Endodermal cell (in vitro differentiated cells): ENCODE results near the gene GSE1. TPM values are rescaled to one million over a fixed set of nuclear protein-coding genes. Genes with fewer than 3 reads are reported as not detected.

Source experiments
- DNase-seq: peaks from one replicate; pipeline ENCODE4 v3.0.0-alpha.2; 2017
- H3K27ac ChIP-seq: 2 replicates; pipeline ENCODE4 v1.5.1; 2013; ENCODE audit warnings: mild to moderate bottlenecking, low read depth, low read length, moderate library complexity
- H3K27me3 ChIP-seq: 2 replicates; pipeline ENCODE4 v1.6.1; 2013; ENCODE audit warnings: mild to moderate bottlenecking, low read length, moderate library complexity; ENCODE audit not compliant: insufficient read depth, control insufficient read depth, poor library complexity, severe bottlenecking
- H3K36me3 ChIP-seq: 2 replicates; pipeline ENCODE4 v1.7.0; 2013; ENCODE audit warnings: mild to moderate bottlenecking, low read length, moderate library complexity; ENCODE audit not compliant: control insufficient read depth, insufficient read depth
- H3K4me1 ChIP-seq: one replicate; pipeline ENCODE4 v1.7.0; 2013; ENCODE audit warnings: low read length; ENCODE audit not compliant: control insufficient read depth, insufficient read depth
- H3K4me3 ChIP-seq: 2 replicates; pipeline ENCODE4 v1.5.1; 2013; ENCODE audit warnings: mild to moderate bottlenecking, low read length, moderate library complexity
- H3K9ac ChIP-seq: 2 replicates; pipeline ENCODE4 v1.6.1; 2013; ENCODE audit warnings: mild to moderate bottlenecking, low read length, moderate library complexity; ENCODE audit not compliant: poor library complexity, severe bottlenecking; ENCODE audit errors: extremely low read depth
- H3K9me3 ChIP-seq: 2 replicates; pipeline ENCODE4 v1.6.1; 2013; ENCODE audit warnings: mild to moderate bottlenecking, low read length, moderate library complexity; ENCODE audit not compliant: control insufficient read depth
- H3K27ac Mint-ChIP-seq: 2 replicates; pipeline ENCODE4 v1.8.0; 2020; ENCODE audit warnings: mixed read lengths
- H3K27me3 Mint-ChIP-seq: 2 replicates; pipeline ENCODE4 v1.8.0; 2021; ENCODE audit warnings: mild to moderate bottlenecking, mixed read lengths; ENCODE audit not compliant: insufficient read depth
- H3K36me3 Mint-ChIP-seq: 2 replicates; pipeline ENCODE4 v1.8.0; 2020; ENCODE audit warnings: low read depth, mixed read lengths
- H3K4me1 Mint-ChIP-seq: 2 replicates; pipeline ENCODE4 v1.8.0; 2020; ENCODE audit warnings: mixed read lengths
- H3K4me3 Mint-ChIP-seq: 2 replicates; pipeline ENCODE4 v1.8.0; 2020; ENCODE audit warnings: mild to moderate bottlenecking, moderate library complexity, mixed read lengths
- H3K9me3 Mint-ChIP-seq: 2 replicates; pipeline ENCODE4 v1.8.0; 2020; ENCODE audit warnings: mild to moderate bottlenecking, mixed read lengths
- CTCF ChIP-seq: fragments of 200-600 bp; sonication (generic); conservative IDR thresholded peaks from 2 replicates; pipeline ENCODE4 v1.5.0; 2021; ENCODE audit warnings: antibody characterized with exemption, mild to moderate bottlenecking
- WGBS, 2 experiments: methylation state at CpG; one replicate each; pipeline versions ENCODE4 v1.1.5 to v1.1.7; 2013; ENCODE audit warnings: missing lambda C conversion rate in 2 of 2, mixed read lengths in 1 of 2; ENCODE audit not compliant: insufficient coverage in 1 of 2, insufficient read length in 1 of 2; 5-methylcytosine and 5-hydroxymethylcytosine counted together
- total RNA-seq, 2 donors: library from RNA; stranded (reverse); fragmentation: NEBNext Ultra II Directional in 1 of 2; extraction: Animal tissue kit (Norgen Biotek cat#: 25700) in 1 of 2; gene quantifications; 2 replicates in 1 of 2; 3 replicates in 1 of 2; pipeline ENCODE4 v1.2.1, GENCODE V29; 2021

Gene GSE1
- total RNA-seq, 2 donors from 2014 or later = 108 to 128 TPM

DNA sequence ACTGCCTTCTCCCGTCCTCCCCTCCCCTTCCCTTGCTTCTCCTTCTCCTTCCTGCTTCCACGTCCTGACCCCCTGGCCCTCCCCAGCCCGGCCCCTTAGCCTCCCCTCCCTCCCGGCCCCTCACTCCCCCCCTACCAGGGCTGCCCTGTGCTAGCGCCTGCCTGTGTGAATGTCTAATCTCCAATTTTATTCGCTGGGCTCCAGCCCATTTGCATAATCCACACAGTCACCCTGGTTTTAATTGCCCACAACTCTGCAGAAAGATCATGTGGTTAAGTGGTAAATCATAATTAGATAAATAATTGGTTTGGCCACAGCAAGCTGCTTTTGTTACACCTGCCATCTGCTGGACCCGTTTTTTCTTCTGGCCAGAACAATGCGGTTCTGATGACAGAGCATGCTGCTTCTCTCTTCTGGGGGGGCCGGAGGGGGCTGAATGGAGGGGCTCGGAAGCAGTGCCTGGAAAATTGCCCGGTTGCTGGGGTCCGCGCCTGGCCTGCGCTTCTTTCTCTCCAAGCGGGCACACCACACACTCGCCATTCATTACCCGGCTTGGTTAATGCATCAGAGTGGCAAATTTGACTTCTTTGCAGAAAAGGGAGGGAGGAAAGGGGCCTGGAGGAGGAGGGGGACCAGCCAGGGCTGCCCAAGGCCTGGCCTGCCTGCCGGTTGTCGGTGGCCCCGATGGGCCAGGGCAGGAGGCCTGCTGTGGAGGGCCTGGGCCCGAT is 19.5 kb upstream of the GSE1 start:
- peaks cover 5% of the 10 kb centered on the region for H3K36me3 Mint-ChIP-seq
- no peaks in the 10 kb centered on the region for H3K27me3 Mint-ChIP-seq
- Histone ChIP-seq H3K27ac (peak overlapping the region; percentile 91), H3K9ac (no peak overlapping the region), H3K27me3 (no peaks in the 10 kb centered on the region), H3K4me1 (no peaks in the 10 kb centered on the region), H3K36me3 (no peaks in the 10 kb centered on the region), H3K4me3 (no peak overlapping the region), H3K9me3 (no peaks in the 10 kb centered on the region)
- TF ChIP-seq CTCF = no peak
- H3K4me1 Mint-ChIP-seq = peaks cover 4% of the 10 kb centered on the region
- no peaks in the 10 kb centered on the region for H3K9me3 Mint-ChIP-seq
- no peak overlapping the region for H3K4me3 Mint-ChIP-seq
- DNase-seq = peak; percentile 52
- WGBS, 2 experiments = 40 to 69% methylated on average over 1 to 19 of the region's 21 CpGs
- H3K27ac Mint-ChIP-seq = no peak overlapping the region

- no peak overlapping the region for H3K4me3 Mint-ChIP-seq
- Histone ChIP-seq H3K4me1 (no peaks in the 10 kb centered on the region), H3K27ac (peak overlapping the region; percentile 57), H3K36me3 (no peaks in the 10 kb centered on the region), H3K9ac (no peak overlapping the region), H3K9me3 (no peaks in the 10 kb centered on the region), H3K4me3 (no peak overlapping the region), H3K27me3 (no peaks in the 10 kb centered on the region)
- 89 to 90% methylated on average over 21 to 24 of the region's 24 CpGs for WGBS, 2 experiments
- TF ChIP-seq CTCF = no peak
- H3K36me3 Mint-ChIP-seq = peaks cover 5% of the 10 kb centered on the region
- DNase-seq = no peak
- H3K9me3 Mint-ChIP-seq = no peaks in the 10 kb centered on the region
- no peaks in the 10 kb centered on the region for H3K27me3 Mint-ChIP-seq
- peaks cover 4% of the 10 kb centered on the region for H3K4me1 Mint-ChIP-seq
- H3K27ac Mint-ChIP-seq = no peak overlapping the region
Measured at GRCh38 chr16:85594273-85594977, 18.7 kb upstream of the GSE1 start.

GRCh38 chr16:85594978-85595661 is 18.0 kb upstream of the GSE1 start:
- H3K4me1 ChIP-seq = no peaks in the 10 kb centered on the region
- no peak for DNase-seq
- no peaks in the 10 kb centered on the region for H3K9me3 Mint-ChIP-seq
- peaks cover 4% of the 10 kb centered on the region for H3K4me1 Mint-ChIP-seq
- 85 to 92% methylated on average over 11 of the region's 11 CpGs for WGBS, 2 experiments
- peaks cover 5% of the 10 kb centered on the region for H3K36me3 Mint-ChIP-seq
- no peaks in the 10 kb centered on the region for H3K27me3 ChIP-seq
- H3K4me3 ChIP-seq = no peak overlapping the region
- TF ChIP-seq CTCF = no peak
- no peak overlapping the region for H3K27ac ChIP-seq
- no peaks in the 10 kb centered on the region for H3K36me3 ChIP-seq
- H3K27ac Mint-ChIP-seq = no peak overlapping the region
- H3K9me3 ChIP-seq = no peaks in the 10 kb centered on the region
- no peak overlapping the region for H3K4me3 Mint-ChIP-seq
- H3K9ac ChIP-seq = no peak overlapping the region
- no peaks in the 10 kb centered on the region for H3K27me3 Mint-ChIP-seq
